ENCODE data around the gene KIAA0232. TPM values are rescaled to one million over a fixed set of nuclear protein-coding genes. Genes with fewer than 3 reads are reported as not detected.

Gene KIAA0232
- total and polyA plus RNA-seq, 2 of the 8 experiments (the other 6 are each of a cell fraction or from before 2014, with no cell fraction given): 5.6 to 23.3 TPM

GRCh38 chr4:6907658-6908191, 125.2 kb downstream of the KIAA0232 start (continued):
- TF ChIP-seq BCL11A (IDR thresholded peaks at IDR 0.05; ENCODE audit: low read depth in 2 of 2, low read length in 2 of 2) (no peak), SP4 (IDR thresholded peaks at IDR 0.05; ENCODE audit: low read length) (no peak)

All from H1 (cell line).